SU-DHL-6 (cell line): Measurements from ENCODE around the gene EBP.
"Not testable (repeated sequence)": the region's sequence is repeated elsewhere in the genome, so short reads cannot be mapped to it uniquely, and the experiment has no call there.

Source experiments
- H2AFZ ChIP-seq: fragments of 200-600 bp; sonication (generic); 2 replicates; pipeline ENCODE4 v1.6.1; 2014; ENCODE audit warnings: low read depth, mild to moderate bottlenecking, moderate library complexity, mixed read lengths, antibody characterized with exemption, low read length; ENCODE audit not compliant: severe bottlenecking
- H3F3A ChIP-seq: fragments of 200-600 bp; shearing (Covaris generic); 2 replicates; pipeline ENCODE4 v1.6.0; 2016; ENCODE audit warnings: antibody characterized with exemption, mild to moderate bottlenecking; ENCODE audit not compliant: insufficient read depth
- H3K27ac ChIP-seq: fragments of 200-600 bp; sonication (generic); 2 replicates; pipeline ENCODE4 v1.5.1; 2016; ENCODE audit warnings: low read depth, mild to moderate bottlenecking, low read length, moderate library complexity, mixed read lengths
- H3K27me3 ChIP-seq: fragments of 200-600 bp; sonication (generic), shearing (Covaris generic); 2 replicates; pipeline ENCODE4 v1.6.0; 2014; ENCODE audit warnings: mild to moderate bottlenecking, low read length
- H3K36me3 ChIP-seq: fragments of 200-600 bp; sonication (generic); 2 replicates; pipeline ENCODE4 v1.6.1; 2014; ENCODE audit warnings: mild to moderate bottlenecking, low read length, mixed read lengths
- H3K4me2 ChIP-seq: fragments of 300-600, 200-600 bp; shearing (Covaris generic), sonication (generic); 2 replicates; pipeline ENCODE4 v1.6.0; 2014; ENCODE audit warnings: low read length, low read depth, mild to moderate bottlenecking; ENCODE audit not compliant: poor library complexity, severe bottlenecking
- H3K4me3 ChIP-seq: fragments of 200-600 bp; sonication (generic); 2 replicates; pipeline ENCODE4 v1.5.1; 2014; ENCODE audit warnings: antibody characterized with exemption, low read length, mild to moderate bottlenecking, mixed read lengths; ENCODE audit not compliant: insufficient read depth, poor library complexity, severe bottlenecking
- H3K79me2 ChIP-seq: fragments of 200-600 bp; sonication (generic); 2 replicates; pipeline ENCODE4 v1.6.1; 2014; ENCODE audit warnings: mild to moderate bottlenecking, low read length, moderate library complexity; ENCODE audit not compliant: insufficient read depth
- H3K9ac ChIP-seq: fragments of 200-600 bp; sonication (generic); 2 replicates; pipeline ENCODE4 v1.7.0; 2014; ENCODE audit warnings: mild to moderate bottlenecking, low read length
- H3K9me2 ChIP-seq: fragments of 200-600 bp; sonication (generic); replicated peaks from 2 replicates; pipeline ENCODE4 v1.6.1; 2014; ENCODE audit warnings: low read length; ENCODE audit not compliant: insufficient read depth
- H3K9me3 ChIP-seq: fragments of 200-600 bp; sonication (generic); 2 replicates; pipeline ENCODE4 v1.6.1; 2014; ENCODE audit warnings: low read length, mixed read lengths; ENCODE audit not compliant: insufficient read depth
- H4K20me1 ChIP-seq: fragments of 200-600 bp; sonication (generic); 2 replicates; pipeline ENCODE4 v1.6.1; 2014; ENCODE audit warnings: low read depth, mild to moderate bottlenecking, antibody characterized with exemption, low read length, moderate library complexity, mixed read lengths
- EZH2phosphoT487 ChIP-seq: fragments of 200-600 bp; sonication (generic), shearing (Covaris generic); conservative IDR thresholded peaks from 2 replicates; pipeline ENCODE4 v1.6.1; 2018; ENCODE audit warnings: mild to moderate bottlenecking, antibody characterized with exemption, low read length, moderate library complexity, mixed read lengths
- TF ChIP-seq, protein P1 (sequence below): fragments of 200-600 bp; sonication (generic); IDR thresholded peaks from one replicate; pipeline ENCODE4 v1.5.1; 2017; ENCODE audit warnings: antibody characterized with exemption, mild to moderate bottlenecking, low read length, moderate library complexity; ENCODE audit not compliant: insufficient read depth, poor library complexity, severe bottlenecking

EBP gene

DNA sequence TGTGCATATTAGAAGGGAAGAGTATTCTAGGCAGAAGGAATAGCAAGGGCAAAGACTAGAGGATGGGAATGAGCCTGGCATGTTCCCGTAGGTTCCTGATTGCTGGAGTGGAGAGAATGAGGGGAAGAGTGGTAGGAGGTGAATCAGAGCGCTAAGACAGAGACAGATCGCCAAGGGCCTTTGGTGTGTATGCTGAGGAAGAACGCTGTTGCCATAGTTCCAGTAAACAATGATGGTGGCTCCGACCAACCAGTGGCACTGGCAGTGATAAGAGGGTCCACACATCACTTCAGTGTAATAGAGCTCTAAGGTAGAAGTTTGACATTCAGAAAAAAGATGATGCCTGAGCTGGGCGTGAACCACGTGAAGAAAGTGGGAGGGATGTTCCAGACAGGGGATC lies 18.9 kb downstream of the EBP start:
- Histone ChIP-seq H3K27me3 (no peaks in the 10 kb centered on the region), H3K4me2 (peak overlapping the region; percentile 70), H4K20me1 (no peaks in the 10 kb centered on the region), H3K9me3 (no peaks in the 10 kb centered on the region), H3K36me3 (no peaks in the 10 kb centered on the region), H3K9ac (peak overlapping the region; percentile 75), H3K79me2 (peaks cover 12% of the 10 kb centered on the region), H3K4me3 (peak overlapping the region; percentile 77), H2AFZ (no peak overlapping the region), H3K9me2 (no peaks in the 10 kb centered on the region), H3F3A (peaks cover 5% of the 10 kb centered on the region; the same call in 1 of the 2 replicates), H3K27ac (no peak overlapping the region)
- no peak for TF ChIP-seq EZH2phosphoT487
- TF ChIP-seq, protein P1, sequence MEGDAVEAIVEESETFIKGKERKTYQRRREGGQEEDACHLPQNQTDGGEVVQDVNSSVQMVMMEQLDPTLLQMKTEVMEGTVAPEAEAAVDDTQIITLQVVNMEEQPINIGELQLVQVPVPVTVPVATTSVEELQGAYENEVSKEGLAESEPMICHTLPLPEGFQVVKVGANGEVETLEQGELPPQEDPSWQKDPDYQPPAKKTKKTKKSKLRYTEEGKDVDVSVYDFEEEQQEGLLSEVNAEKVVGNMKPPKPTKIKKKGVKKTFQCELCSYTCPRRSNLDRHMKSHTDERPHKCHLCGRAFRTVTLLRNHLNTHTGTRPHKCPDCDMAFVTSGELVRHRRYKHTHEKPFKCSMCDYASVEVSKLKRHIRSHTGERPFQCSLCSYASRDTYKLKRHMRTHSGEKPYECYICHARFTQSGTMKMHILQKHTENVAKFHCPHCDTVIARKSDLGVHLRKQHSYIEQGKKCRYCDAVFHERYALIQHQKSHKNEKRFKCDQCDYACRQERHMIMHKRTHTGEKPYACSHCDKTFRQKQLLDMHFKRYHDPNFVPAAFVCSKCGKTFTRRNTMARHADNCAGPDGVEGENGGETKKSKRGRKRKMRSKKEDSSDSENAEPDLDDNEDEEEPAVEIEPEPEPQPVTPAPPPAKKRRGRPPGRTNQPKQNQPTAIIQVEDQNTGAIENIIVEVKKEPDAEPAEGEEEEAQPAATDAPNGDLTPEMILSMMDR, result no peak

DNA sequence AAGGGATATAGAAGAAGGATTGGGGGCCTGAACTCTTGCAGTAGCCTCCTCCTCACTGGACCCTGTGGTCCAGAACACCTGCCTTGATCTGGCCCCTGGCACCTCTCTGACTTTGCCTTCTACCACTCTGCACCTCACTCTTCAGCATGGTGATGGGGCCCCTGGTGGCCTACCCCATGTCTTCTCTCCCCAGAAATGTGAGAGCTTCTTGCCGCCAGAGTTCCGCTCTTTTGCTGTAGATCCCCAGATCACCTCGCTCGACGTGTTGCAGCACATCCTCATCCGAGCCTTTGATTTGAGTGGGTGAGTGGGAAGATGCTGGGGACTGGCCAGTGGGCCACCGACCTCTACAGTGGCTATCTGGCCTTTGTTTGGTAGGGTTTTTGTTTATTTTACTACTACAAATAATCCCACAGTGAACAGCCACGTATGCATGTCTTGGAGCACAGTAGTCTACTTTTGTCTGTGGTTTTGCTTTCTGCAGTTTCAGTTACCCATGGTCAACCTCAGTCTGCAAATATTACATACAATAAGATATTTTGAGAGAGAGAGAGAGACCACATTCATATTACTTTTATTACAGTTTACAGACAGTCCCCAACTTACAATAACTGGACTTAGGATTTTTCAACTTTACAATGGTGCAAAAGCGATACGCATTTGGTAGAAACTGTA lies 19.7 kb downstream of the EBP start:
- no peak overlapping the region for H3K27ac ChIP-seq
- H3K27me3 ChIP-seq, result no peaks in the 10 kb centered on the region
- H3K36me3 ChIP-seq, result no peaks in the 10 kb centered on the region
- H2AFZ ChIP-seq, result no peak overlapping the region
- H3K9me2 ChIP-seq, result no peaks in the 10 kb centered on the region
- no peak overlapping the region for H3K4me3 ChIP-seq
- H4K20me1 ChIP-seq, result no peaks in the 10 kb centered on the region
- no peaks in the 10 kb centered on the region for H3K9me3 ChIP-seq
- TF ChIP-seq, protein P1, result no peak
- H3K9ac ChIP-seq, result no peak overlapping the region
- peaks cover 5% of the 10 kb centered on the region; the same call in 1 of the 2 replicates for H3F3A ChIP-seq
- H3K4me2 ChIP-seq, result peak overlapping the region; percentile 0
- H3K79me2 ChIP-seq, result peaks cover 12% of the 10 kb centered on the region

DNA sequence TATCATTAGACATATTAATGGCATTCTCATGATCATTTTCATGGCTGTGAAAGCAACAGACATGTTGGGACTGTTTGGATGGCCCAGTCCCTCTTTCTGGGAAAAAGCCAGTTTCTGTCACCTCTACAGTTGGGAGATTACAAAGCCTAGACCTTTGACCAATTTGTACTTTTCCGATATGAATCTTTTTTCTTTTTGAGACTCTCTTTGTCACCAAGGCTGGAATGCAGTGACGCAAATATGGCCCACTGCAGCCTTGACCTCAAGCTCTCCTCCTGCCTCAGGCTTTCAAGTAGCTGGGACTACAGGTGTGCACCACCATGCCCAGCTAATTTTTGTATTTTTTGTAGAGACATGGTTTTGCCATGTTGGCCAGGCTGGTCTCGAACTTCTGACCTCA lies 27.3 kb downstream of the EBP start:
- Histone ChIP-seq H3K27ac (no peak overlapping the region), H3K9ac (no peak overlapping the region), H3K79me2 (no peaks in the 10 kb centered on the region), H3K4me2 (no peak overlapping the region), H3K36me3 (no peaks in the 10 kb centered on the region), H3K9me2 (no peaks in the 10 kb centered on the region), H4K20me1 (no peaks in the 10 kb centered on the region), H2AFZ (no peak overlapping the region), H3K4me3 (no peak overlapping the region), H3K27me3 (no peaks in the 10 kb centered on the region), H3F3A (no peaks in the 10 kb centered on the region), H3K9me3 (no peaks in the 10 kb centered on the region)
- TF ChIP-seq, protein P1, result no peak
- no peak for TF ChIP-seq EZH2phosphoT487

DNA sequence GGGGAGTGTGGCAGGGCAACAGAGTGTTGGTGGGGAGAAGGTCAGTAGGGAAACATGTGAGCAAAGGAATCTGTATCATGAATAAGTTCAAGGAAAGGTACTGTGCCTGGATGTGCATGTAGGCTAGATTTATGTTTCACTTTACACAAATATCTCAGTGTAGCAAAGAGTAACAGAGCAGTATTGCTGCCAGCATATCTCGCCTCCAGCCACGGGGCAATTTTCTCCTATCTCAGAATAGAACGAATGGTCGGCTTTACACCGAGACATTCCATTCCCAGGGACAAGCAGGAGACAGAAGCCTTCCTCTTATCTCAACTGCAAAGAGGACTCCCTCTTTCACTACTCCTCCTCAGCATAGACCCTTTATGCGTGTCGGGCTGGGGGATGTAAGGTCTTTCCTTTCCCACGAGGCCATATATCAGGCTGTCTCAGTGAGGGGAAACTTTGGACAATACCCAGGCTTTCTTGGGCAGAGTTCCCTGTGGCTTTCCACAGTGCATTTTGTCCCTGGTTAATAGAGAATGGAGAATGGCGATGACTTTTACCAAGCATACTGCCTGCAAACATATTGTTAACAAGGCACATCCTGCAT lies 34.2 kb downstream of the EBP start:
- not testable (repeated sequence) for H3F3A ChIP-seq, H3K9me2 ChIP-seq, H3K9me3 ChIP-seq, H3K4me2 ChIP-seq, H2AFZ ChIP-seq, H3K4me3 ChIP-seq, H4K20me1 ChIP-seq, H3K27me3 ChIP-seq, H3K27ac ChIP-seq, H3K36me3 ChIP-seq, H3K79me2 ChIP-seq, H3K9ac ChIP-seq
